Gastrocnemius medialis (tissue), 4 donors: ENCODE measurements around the gene PLEKHM2.

Source experiments
- POLR2A ChIP-seq, 2 donors: fragments of 450-650 bp; IDR thresholded peaks; one replicate each; pipeline ENCODE4 v1.6.1; 2017; ENCODE audit warnings: antibody characterized with exemption in 2 of 2, mild to moderate bottlenecking in 2 of 2, moderate library complexity in 2 of 2
- TF ChIP-seq, protein P1 (sequence below), 5 experiments: fragments of 450-650 bp in 3 of 5; fragments of 200-600 bp in 2 of 5; sonication (generic) in 2 of 5; IDR thresholded peaks in 4 of 5; conservative IDR thresholded peaks in 1 of 5; 1 replicate in 4 of 5; 2 replicates in 1 of 5; pipeline ENCODE4 v1.5.1; 2016 to 2019; ENCODE audit warnings: antibody characterized with exemption in 5 of 5, mild to moderate bottlenecking in 3 of 5, moderate library complexity in 3 of 5

DNA sequence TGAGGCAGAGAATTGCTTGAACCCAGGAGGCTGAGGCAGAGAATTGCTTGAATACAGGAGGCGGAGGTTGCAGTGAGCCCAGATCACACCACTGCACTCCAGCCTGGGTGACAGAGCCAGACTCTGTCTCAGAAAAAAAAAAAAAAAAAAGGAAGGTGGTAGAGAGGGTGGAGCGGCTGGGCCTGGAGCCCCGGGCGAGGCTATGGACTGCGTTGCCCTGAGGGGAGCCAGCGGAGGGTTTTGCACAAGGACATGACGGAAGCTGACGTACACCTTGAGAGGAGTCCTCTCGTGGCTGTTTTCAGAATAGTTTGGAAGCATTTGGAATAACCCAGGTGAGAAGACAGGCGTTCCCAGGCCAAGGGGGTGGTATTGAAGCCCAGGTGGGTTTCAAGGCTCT is 67.6 kb downstream of the PLEKHM2 start:
- TF ChIP-seq, protein P1, sequence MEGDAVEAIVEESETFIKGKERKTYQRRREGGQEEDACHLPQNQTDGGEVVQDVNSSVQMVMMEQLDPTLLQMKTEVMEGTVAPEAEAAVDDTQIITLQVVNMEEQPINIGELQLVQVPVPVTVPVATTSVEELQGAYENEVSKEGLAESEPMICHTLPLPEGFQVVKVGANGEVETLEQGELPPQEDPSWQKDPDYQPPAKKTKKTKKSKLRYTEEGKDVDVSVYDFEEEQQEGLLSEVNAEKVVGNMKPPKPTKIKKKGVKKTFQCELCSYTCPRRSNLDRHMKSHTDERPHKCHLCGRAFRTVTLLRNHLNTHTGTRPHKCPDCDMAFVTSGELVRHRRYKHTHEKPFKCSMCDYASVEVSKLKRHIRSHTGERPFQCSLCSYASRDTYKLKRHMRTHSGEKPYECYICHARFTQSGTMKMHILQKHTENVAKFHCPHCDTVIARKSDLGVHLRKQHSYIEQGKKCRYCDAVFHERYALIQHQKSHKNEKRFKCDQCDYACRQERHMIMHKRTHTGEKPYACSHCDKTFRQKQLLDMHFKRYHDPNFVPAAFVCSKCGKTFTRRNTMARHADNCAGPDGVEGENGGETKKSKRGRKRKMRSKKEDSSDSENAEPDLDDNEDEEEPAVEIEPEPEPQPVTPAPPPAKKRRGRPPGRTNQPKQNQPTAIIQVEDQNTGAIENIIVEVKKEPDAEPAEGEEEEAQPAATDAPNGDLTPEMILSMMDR (IDR thresholded peaks at IDR 0.05 in 4 of 5, conservative IDR thresholded peaks at IDR 0.05 in 1 of 5): no peak
- no peak for TF ChIP-seq POLR2A (IDR thresholded peaks at IDR 0.05)
